Endothelial cell of umbilical vein (primary cell): Measurements from ENCODE around the gene TBC1D5.
"Not testable (repeated sequence)": the region's sequence is repeated elsewhere in the genome, so short reads cannot be mapped to it uniquely, and the experiment has no call there.

ENCODE experiments used
- EZH2 ChIP-seq: IDR thresholded peaks from 2 replicates; pipeline ENCODE4 v1.6.1; 2012; ENCODE audit warnings: borderline replicate concordance, low read depth, mild to moderate bottlenecking, moderate library complexity, low read length, inconsistent platforms; ENCODE audit not compliant: severe bottlenecking
- GATA2 ChIP-seq: IDR thresholded peaks from 2 replicates; pipeline ENCODE4 v1.7.0; 2011; ENCODE audit warnings: low read depth, mild to moderate bottlenecking, moderate library complexity, mixed read lengths, low read length; ENCODE audit not compliant: insufficient read length, insufficient read depth
- POLR2A ChIP-seq: IDR thresholded peaks from 2 replicates; pipeline ENCODE4 v1.6.1; 2012; ENCODE audit warnings: low read depth, mild to moderate bottlenecking, control low read depth, low read length
- POLR2AphosphoS5 ChIP-seq: IDR thresholded peaks from 2 replicates; pipeline ENCODE4 v1.6.1; 2012; ENCODE audit warnings: low read depth, mild to moderate bottlenecking, control low read depth, low read length, moderate library complexity; ENCODE audit not compliant: insufficient read depth
- TF ChIP-seq, protein P1 (sequence below), 2 donors: IDR thresholded peaks; 1 replicate in 1 of 2; 2 replicates in 1 of 2; pipeline ENCODE4 v1.5.1; 2011; ENCODE audit warnings: low read length in 2 of 2, mild to moderate bottlenecking in 2 of 2, moderate library complexity in 2 of 2, control low read depth in 1 of 2, inconsistent platforms in 1 of 2, low read depth in 1 of 2; ENCODE audit not compliant: insufficient read depth in 1 of 2; ENCODE audit errors: extremely low read depth in 1 of 2

DNA sequence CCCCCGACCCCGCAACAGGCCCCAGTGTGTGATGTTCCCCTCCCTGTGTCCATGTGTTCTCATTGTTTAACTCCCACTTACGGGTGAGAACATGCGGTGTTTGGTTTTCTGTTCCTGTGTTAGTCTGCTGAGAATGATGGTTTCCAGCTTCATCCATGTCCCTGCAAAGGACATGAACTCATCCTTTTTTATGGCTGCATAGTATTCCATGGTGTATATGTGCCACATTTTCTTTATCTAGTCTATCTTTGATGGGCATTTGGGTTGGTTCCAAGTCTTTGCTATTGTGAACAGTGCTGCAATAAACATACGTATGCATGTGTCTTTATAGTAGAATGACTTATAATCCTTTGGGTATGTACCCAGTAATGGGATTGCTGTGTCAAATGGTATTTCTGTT is 349.9 kb downstream of the TBC1D5 start:
- TF ChIP-seq, protein P1, sequence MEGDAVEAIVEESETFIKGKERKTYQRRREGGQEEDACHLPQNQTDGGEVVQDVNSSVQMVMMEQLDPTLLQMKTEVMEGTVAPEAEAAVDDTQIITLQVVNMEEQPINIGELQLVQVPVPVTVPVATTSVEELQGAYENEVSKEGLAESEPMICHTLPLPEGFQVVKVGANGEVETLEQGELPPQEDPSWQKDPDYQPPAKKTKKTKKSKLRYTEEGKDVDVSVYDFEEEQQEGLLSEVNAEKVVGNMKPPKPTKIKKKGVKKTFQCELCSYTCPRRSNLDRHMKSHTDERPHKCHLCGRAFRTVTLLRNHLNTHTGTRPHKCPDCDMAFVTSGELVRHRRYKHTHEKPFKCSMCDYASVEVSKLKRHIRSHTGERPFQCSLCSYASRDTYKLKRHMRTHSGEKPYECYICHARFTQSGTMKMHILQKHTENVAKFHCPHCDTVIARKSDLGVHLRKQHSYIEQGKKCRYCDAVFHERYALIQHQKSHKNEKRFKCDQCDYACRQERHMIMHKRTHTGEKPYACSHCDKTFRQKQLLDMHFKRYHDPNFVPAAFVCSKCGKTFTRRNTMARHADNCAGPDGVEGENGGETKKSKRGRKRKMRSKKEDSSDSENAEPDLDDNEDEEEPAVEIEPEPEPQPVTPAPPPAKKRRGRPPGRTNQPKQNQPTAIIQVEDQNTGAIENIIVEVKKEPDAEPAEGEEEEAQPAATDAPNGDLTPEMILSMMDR (IDR thresholded peaks at IDR 0.05; ENCODE audit: extremely low read depth in 1 of 2, insufficient read depth in 1 of 2, low read depth in 1 of 2, low read length in 2 of 2) = not testable (repeated sequence)
- TF ChIP-seq POLR2AphosphoS5, POLR2A, GATA2, EZH2: not testable (repeated sequence)
